Thoracic aorta (tissue), 2 donors: Measurements from ENCODE around the gene WHRN. TPM values are rescaled to one million over a fixed set of nuclear protein-coding genes. Genes with fewer than 3 reads are reported as not detected.

Source experiments
- ATAC-seq: fragments of 150-250 bp; one replicate; pipeline ENCODE4 v1.8.0; 2017; ENCODE audit warnings: low read depth; ENCODE audit not compliant: insufficient number of reproducible peaks, low FRiP score
- DNase-seq: peaks from one replicate; pipeline ENCODE4 v3.0.0-alpha.2; 2020; ENCODE audit warnings: low spot score
- H3K27ac ChIP-seq, 2 donors: fragments of 200-600 bp; sonication (generic); 1 replicate in 1 of 2; 2 replicates in 1 of 2; pipeline ENCODE4 v1.5.1; 2016; ENCODE audit warnings: mild to moderate bottlenecking in 2 of 2, moderate library complexity in 2 of 2
- H3K27me3 ChIP-seq: fragments of 200-600 bp; sonication (generic); replicated peaks from 2 replicates; pipeline ENCODE4 v1.6.0; 2016; ENCODE audit warnings: mild to moderate bottlenecking; ENCODE audit not compliant: insufficient read depth
- H3K36me3 ChIP-seq: fragments of 200-600 bp; sonication (generic); one replicate; pipeline ENCODE4 v1.5.1; 2016
- H3K4me1 ChIP-seq, 2 donors: fragments of 200-600 bp; sonication (generic); 1 replicate in 1 of 2; 2 replicates in 1 of 2; pipeline versions ENCODE4 v1.5.1 to v1.6.0; 2016; ENCODE audit warnings: low read depth in 2 of 2, mild to moderate bottlenecking in 1 of 2; ENCODE audit not compliant: control insufficient read depth in 1 of 2
- H3K4me3 ChIP-seq: fragments of 200-600 bp; sonication (generic); 2 replicates; pipeline ENCODE4 v1.5.1; 2016; ENCODE audit warnings: mild to moderate bottlenecking
- H3K9me3 ChIP-seq: fragments of 200-600 bp; sonication (generic); 2 replicates; pipeline ENCODE4 v1.5.1; 2016
- CTCF ChIP-seq: fragments of 200-600 bp; sonication (generic); IDR thresholded peaks from one replicate; pipeline ENCODE4 v1.5.1; 2019; ENCODE audit warnings: antibody characterized with exemption
- total RNA-seq, 2 donors: library from RNA; depleted of rRNA; stranded (reverse); fragments of >200 nt; gene quantifications; one replicate each; pipeline versions ENCODE4 v1.1.0 to v1.2.3, GENCODE V29; 2016

WHRN gene
- total RNA-seq, 2 donors from 2014 or later: 4.1 to 5.1 TPM

- no peak overlapping the region for H3K4me3 ChIP-seq
- H3K36me3 ChIP-seq: peaks cover 66% of the 10 kb centered on the region
- no peaks in the 10 kb centered on the region for H3K9me3 ChIP-seq
- TF ChIP-seq CTCF: no peak
- DNase-seq (no peak), ATAC-seq (no peak)
- H3K4me1 ChIP-seq: peaks cover 0 to 5% of the 10 kb centered on the region in 2 donors
- no peak overlapping the region for H3K27ac ChIP-seq
- H3K27me3 ChIP-seq: no peaks in the 10 kb centered on the region
These were observed 149.5 kb downstream of the WHRN start for GRCh38 chr9:114355821-114356220.

Other genes starting within 250 kb of the WHRN start
- gene ORM1, start 182.4 kb downstream of the WHRN start, total RNA-seq: not detected
- gene ORM2, start 175.6 kb downstream of the WHRN start, total RNA-seq: not detected
- 10 to 100 TPM; 34.8 to 68.5 TPM for gene AKNA, start 117.5 kb downstream of the WHRN start, total RNA-seq
- 100 to 1,000 TPM; 109 to 153 TPM for gene ATP6V1G1, start 82.3 kb upstream of the WHRN start, total RNA-seq
- gene TMEM268, start 105.8 kb upstream of the WHRN start, total RNA-seq: 10 to 100 TPM in 1 of 2 donors, 1 to 10 TPM in 1; 7.7 to 10.9 TPM
- not detected for gene TEX53, start 152.3 kb upstream of the WHRN start, total RNA-seq
- gene TEX48, start 176.7 kb upstream of the WHRN start, total RNA-seq: not detected